ENCODE results near the gene CEP131.
"Not testable (repeated sequence)": the region's sequence is repeated elsewhere in the genome, so short reads cannot be mapped to it uniquely, and the experiment has no call there.

Gene CEP131

GRCh38 chr17:81156866-81157805, 65.6 kb downstream of the CEP131 start:
- no peak for DNase-seq (ENCODE audit: extremely low read depth in 1 of 2, low read depth in 1 of 2)

- no peak for DNase-seq (ENCODE audit: extremely low read depth in 1 of 2, low read depth in 1 of 2)
Observed at GRCh38 chr17:81154961-81155360, 67.8 kb downstream of the CEP131 start.

GRCh38 chr17:81154016-81154415, 68.7 kb downstream of the CEP131 start:
- DNase-seq (ENCODE audit: extremely low read depth in 1 of 2, low read depth in 1 of 2): not testable (repeated sequence)

- DNase-seq (ENCODE audit: extremely low read depth in 1 of 2, low read depth in 1 of 2): no peak
Observed at GRCh38 chr17:81153340-81153803, 69.4 kb downstream of the CEP131 start.

- no peak for DNase-seq (ENCODE audit: extremely low read depth in 1 of 2, low read depth in 1 of 2)
Observed at GRCh38 chr17:81152288-81152828, 70.4 kb downstream of the CEP131 start.

GRCh38 chr17:81151278-81151677, 71.5 kb downstream of the CEP131 start:
- no peak for DNase-seq (ENCODE audit: extremely low read depth in 1 of 2, low read depth in 1 of 2)

- DNase-seq (ENCODE audit: extremely low read depth in 1 of 2, low read depth in 1 of 2): no peak
Observed at GRCh38 chr17:81150377-81151077, 72.2 kb downstream of the CEP131 start.

GRCh38 chr17:81148986-81149533, 73.7 kb downstream of the CEP131 start:
- DNase-seq (ENCODE audit: extremely low read depth in 1 of 2, low read depth in 1 of 2): no peak

GRCh38 chr17:81148571-81148970, 74.2 kb downstream of the CEP131 start:
- DNase-seq (ENCODE audit: extremely low read depth in 1 of 2, low read depth in 1 of 2): no peak

GRCh38 chr17:81147701-81148100, 75.1 kb downstream of the CEP131 start:
- DNase-seq (ENCODE audit: extremely low read depth in 1 of 2, low read depth in 1 of 2): no peak

- not testable (repeated sequence) for DNase-seq (ENCODE audit: extremely low read depth in 1 of 2, low read depth in 1 of 2)
Observed at GRCh38 chr17:81146208-81146607, 76.6 kb downstream of the CEP131 start.

- no peak for DNase-seq (ENCODE audit: extremely low read depth in 1 of 2, low read depth in 1 of 2)
Observed at GRCh38 chr17:81144423-81144781, 78.4 kb downstream of the CEP131 start.

GRCh38 chr17:81143717-81144422, 78.9 kb downstream of the CEP131 start:
- DNase-seq (ENCODE audit: extremely low read depth in 1 of 2, low read depth in 1 of 2): no peak

GRCh38 chr17:81143200-81143527, 79.6 kb downstream of the CEP131 start:
- no peak for DNase-seq (ENCODE audit: extremely low read depth in 1 of 2, low read depth in 1 of 2)

- DNase-seq (ENCODE audit: extremely low read depth in 1 of 2, low read depth in 1 of 2): peak in 1 of 2 donors; percentile 37
Observed at GRCh38 chr17:81142301-81143199, 80.2 kb downstream of the CEP131 start.

- DNase-seq (ENCODE audit: extremely low read depth in 1 of 2, low read depth in 1 of 2): no peak
Observed at GRCh38 chr17:81140695-81141094, 82.1 kb downstream of the CEP131 start.

- DNase-seq (ENCODE audit: extremely low read depth in 1 of 2, low read depth in 1 of 2): no peak
Observed at GRCh38 chr17:81140018-81140417, 82.7 kb downstream of the CEP131 start.

Data from activated CD8-positive, alpha-beta memory T cell treated with anti-CD3 and anti-CD28 coated beads for 1 hour (primary cell).